ENCODE data around the gene ZNF135. TPM values are rescaled to one million over a fixed set of nuclear protein-coding genes. Genes with fewer than 3 reads are reported as not detected.

The ZNF135 gene
- total and polyA plus RNA-seq, 2 donors (not counting 3 experiments of a cell fraction or from before 2014, with no cell fraction given): 1.2 to 1.5 TPM

DNA sequence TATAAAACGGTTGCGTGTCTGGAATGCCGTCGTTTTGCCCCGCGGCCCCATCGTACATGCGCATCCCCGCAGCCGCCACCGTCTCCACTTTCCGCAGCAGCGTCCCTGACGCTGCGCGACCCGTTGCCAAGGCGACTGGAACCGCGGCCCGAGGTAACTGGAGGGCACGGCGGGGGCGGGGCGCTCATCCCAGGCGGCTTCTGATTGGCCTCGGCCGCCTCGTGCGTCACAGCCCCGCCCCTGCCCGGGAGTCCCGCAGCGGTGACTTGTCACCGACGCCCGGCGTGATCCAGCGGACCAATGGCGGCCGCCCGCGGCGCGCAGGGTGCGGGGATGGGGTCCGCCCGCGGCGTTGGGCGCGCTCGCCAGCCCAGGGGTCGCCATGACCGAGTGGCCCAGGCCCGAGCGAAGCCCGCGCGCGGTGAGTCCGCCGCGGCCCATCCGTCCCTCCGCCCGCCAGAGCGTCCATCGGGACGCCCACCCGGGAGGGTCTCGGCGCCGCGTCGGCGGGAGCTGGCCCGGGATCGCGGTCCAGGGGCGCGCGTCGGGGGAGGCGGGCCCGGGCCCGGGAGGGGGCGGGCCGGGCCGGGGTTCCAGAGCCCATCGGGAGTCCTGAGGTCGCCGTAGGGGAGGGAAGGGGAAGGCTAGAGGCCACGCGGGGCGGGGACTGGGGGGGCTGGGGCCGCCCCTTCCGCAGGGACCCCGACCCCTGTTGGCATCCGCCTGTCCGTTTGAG is 25.2 kb upstream of the ZNF135 start, which contains the start of gene ZSCAN1:
ZSCAN1 (plus strand) TSS at position 285 of the 736 bp plus-strand sequence. CDS start 3,812 bp downstream, outside the sequence.
- H3K9me1 ChIP-seq (replicated peaks; ENCODE audit: control insufficient read depth, extremely low read depth, insufficient read depth, low read length): no peaks in the 10 kb centered on the region
- no peak for FAIRE-seq
- no peaks in the 10 kb centered on the region for H3K4me1 ChIP-seq (ENCODE audit: control insufficient read depth, extremely low read depth, insufficient read depth, low read length)
- no peak within 1 kb of the TSS for H3K4me3 ChIP-seq (replicated peaks in 1 of 3; ENCODE audit: insufficient read depth in 1 of 3, low read depth in 1 of 3, low read length in 3 of 3)
- BruUV-seq (replicated peaks): no TSS peak
- ChIA-PET POLR2A (no interaction called here), CTCF (no interaction called here)
- H3K79me2 ChIP-seq (ENCODE audit: control insufficient read depth, insufficient read depth, low read length): no peaks in the 10 kb centered on the region
- TF ChIP-seq CTCF (IDR thresholded peaks at IDR 0.05; ENCODE audit: extremely low read depth in 1 of 2, insufficient read depth in 1 of 2, low read depth in 1 of 2, low read length in 2 of 2): no peak
- no peak for TF ChIP-seq GATA2 (IDR thresholded peaks at IDR 0.05; ENCODE audit: insufficient read depth, insufficient read length, low read depth, low read length)
- TF ChIP-seq EZH2 (IDR thresholded peaks at IDR 0.05; ENCODE audit: borderline replicate concordance, low read depth, low read length, severe bottlenecking): no peak
- no peak for TF ChIP-seq POLR2A (IDR thresholded peaks at IDR 0.05; ENCODE audit: low read depth, low read length)
- dilution Hi-C loops (cut with MboI; ENCODE audit: extremely low pct_ligation_motif_present, low sequenced_read_pairs) (no loop called here), intact Hi-C loops (cut with micrococcal nuclease) (no loop called here)
- peak; percentile 15 for DNase-seq (ENCODE audit: low read depth, low spot score)
- no peak within 1 kb of the TSS for H3K4me2 ChIP-seq (ENCODE audit: insufficient read depth, low read length)
- H3K27ac ChIP-seq (ENCODE audit: insufficient read depth, low read depth, low read length): no peak within 1 kb of the TSS
- H3K27me3 ChIP-seq (ENCODE audit: control insufficient read depth in 2 of 2, insufficient read depth in 2 of 2, low read length in 2 of 2): no peaks in the 10 kb centered on the region
- H3K9ac ChIP-seq (replicated peaks; ENCODE audit: extremely low read depth, insufficient read depth, low read length): no peak within 1 kb of the TSS
- no peaks in the 10 kb centered on the region for H4K20me1 ChIP-seq (replicated peaks; ENCODE audit: control insufficient read depth, extremely low read depth, insufficient read depth, low read length)
- no peak within 1 kb of the TSS for H2AFZ ChIP-seq (ENCODE audit: low read depth, low read length)
- H3K9me3 ChIP-seq (replicated peaks; ENCODE audit: control insufficient read depth, insufficient read depth, low read length): peaks cover 2% of the 10 kb centered on the region
- H3K36me3 ChIP-seq (ENCODE audit: control insufficient read depth in 2 of 2, extremely low read depth in 1 of 2, insufficient read depth in 2 of 2, low read length in 2 of 2): no peaks in the 10 kb centered on the region

DNA sequence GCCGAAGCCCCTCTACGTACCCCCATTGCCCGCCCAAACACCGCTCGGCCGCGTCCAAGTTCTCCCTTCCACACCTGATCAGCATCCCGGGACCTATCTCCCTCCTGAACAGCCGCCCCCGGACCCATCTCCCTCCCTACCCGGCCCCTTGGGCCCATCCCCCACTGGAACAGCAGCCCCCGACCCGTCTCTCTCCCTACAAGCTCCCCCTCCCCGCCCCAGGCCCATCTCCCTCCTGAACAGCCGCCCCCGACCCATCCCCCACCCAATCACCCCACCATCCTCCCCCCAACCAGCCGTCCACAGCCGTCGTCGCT is 24.6 kb upstream of the ZNF135 start:
- dilution Hi-C loops (cut with MboI; ENCODE audit: extremely low pct_ligation_motif_present, low sequenced_read_pairs) (no loop called here), intact Hi-C loops (cut with micrococcal nuclease) (no loop called here)
- Histone ChIP-seq H3K9me3 (replicated peaks; ENCODE audit: control insufficient read depth, insufficient read depth, low read length) (peaks cover under 1% of the 10 kb centered on the region), H3K9me1 (replicated peaks; ENCODE audit: control insufficient read depth, extremely low read depth, insufficient read depth, low read length) (no peaks in the 10 kb centered on the region), H3K4me2 (ENCODE audit: insufficient read depth, low read length) (no peak overlapping the region), H3K9ac (replicated peaks; ENCODE audit: extremely low read depth, insufficient read depth, low read length) (no peak overlapping the region), H3K4me3 (replicated peaks in 1 of 3; ENCODE audit: insufficient read depth in 1 of 3, low read depth in 1 of 3, low read length in 3 of 3) (no peak overlapping the region), H3K36me3 (ENCODE audit: control insufficient read depth in 2 of 2, extremely low read depth in 1 of 2, insufficient read depth in 2 of 2, low read length in 2 of 2) (no peaks in the 10 kb centered on the region), H4K20me1 (replicated peaks; ENCODE audit: control insufficient read depth, extremely low read depth, insufficient read depth, low read length) (no peaks in the 10 kb centered on the region), H3K27me3 (ENCODE audit: control insufficient read depth in 2 of 2, insufficient read depth in 2 of 2, low read length in 2 of 2) (no peaks in the 10 kb centered on the region), H2AFZ (ENCODE audit: low read depth, low read length) (no peak overlapping the region), H3K27ac (ENCODE audit: insufficient read depth, low read depth, low read length) (no peak overlapping the region), H3K4me1 (ENCODE audit: control insufficient read depth, extremely low read depth, insufficient read depth, low read length) (no peaks in the 10 kb centered on the region), H3K79me2 (ENCODE audit: control insufficient read depth, insufficient read depth, low read length) (no peaks in the 10 kb centered on the region)
- FAIRE-seq (no peak), DNase-seq (ENCODE audit: low read depth, low spot score) (no peak)
- ChIA-PET POLR2A (no interaction called here), CTCF (no interaction called here)
- no TSS peak for BruUV-seq (replicated peaks)
- TF ChIP-seq JUN (IDR thresholded peaks at IDR 0.05; ENCODE audit: borderline replicate concordance, insufficient read depth, insufficient read length, low read depth) (no peak), FOS (IDR thresholded peaks at IDR 0.05; ENCODE audit: borderline replicate concordance, insufficient read depth, low read length) (no peak), EZH2 (IDR thresholded peaks at IDR 0.05; ENCODE audit: borderline replicate concordance, low read depth, low read length, severe bottlenecking) (no peak), POLR2AphosphoS5 (IDR thresholded peaks at IDR 0.05; ENCODE audit: insufficient read depth, low read depth, low read length) (no peak), GATA2 (IDR thresholded peaks at IDR 0.05; ENCODE audit: insufficient read depth, insufficient read length, low read depth, low read length) (no peak), POLR2A (IDR thresholded peaks at IDR 0.05; ENCODE audit: low read depth, low read length) (no peak)
